DND-41 (cell line): Measurements from ENCODE around the gene SETBP1.

ENCODE experiments used
- ATAC-seq: fragments of 200-7000 bp; cut with Tn5 transposase; 3 replicates; pipeline ENCODE4 v1.9.1; 2021; ENCODE audit warnings: low read depth; ENCODE audit not compliant: insufficient read depth
- DNase-seq: peaks from one replicate; pipeline ENCODE4 v3.0.0-alpha.2; 2020
- H2AFZ ChIP-seq: 2 replicates; pipeline ENCODE4 v1.6.0; 2012; ENCODE audit warnings: low read depth, low read length
- H3K27ac ChIP-seq: 2 replicates; pipeline ENCODE4 v1.5.1; 2012; ENCODE audit warnings: low read length, inconsistent platforms
- H3K27me3 ChIP-seq: fragments of 200-600 bp; sonication (generic); 2 replicates; pipeline ENCODE4 v1.6.0; 2012; ENCODE audit warnings: low read length, mild to moderate bottlenecking, inconsistent platforms; ENCODE audit not compliant: insufficient read depth, poor library complexity
- H3K36me3 ChIP-seq: 2 replicates; pipeline ENCODE4 v1.5.1; 2012; ENCODE audit warnings: low read length, inconsistent platforms; ENCODE audit not compliant: insufficient read depth
- H3K4me1 ChIP-seq: 2 replicates; pipeline ENCODE4 v1.5.1; 2012; ENCODE audit warnings: mild to moderate bottlenecking, low read length; ENCODE audit not compliant: insufficient read depth
- H3K4me2 ChIP-seq: 2 replicates; pipeline ENCODE4 v1.6.0; 2012; ENCODE audit warnings: mild to moderate bottlenecking, moderate library complexity, low read length, inconsistent platforms; ENCODE audit not compliant: insufficient read depth
- H3K4me3 ChIP-seq, 2 experiments: fragments of 200-600 bp in 1 of 2; shearing (Covaris generic) in 1 of 2; 2 replicates each; pipeline ENCODE4 v1.5.1; 2012 to 2016; ENCODE audit warnings: inconsistent platforms in 2 of 2, low read length in 2 of 2, mild to moderate bottlenecking in 2 of 2, low read depth in 1 of 2, moderate library complexity in 1 of 2
- H3K79me2 ChIP-seq: 2 replicates; pipeline ENCODE4 v1.6.0; 2012; ENCODE audit warnings: low read length, inconsistent platforms; ENCODE audit not compliant: insufficient read depth
- H3K9ac ChIP-seq: 2 replicates; pipeline ENCODE4 v1.6.0; 2012; ENCODE audit warnings: low read depth, mild to moderate bottlenecking, inconsistent platforms, low read length, moderate library complexity
- H3K9me3 ChIP-seq: 2 replicates; pipeline ENCODE4 v1.5.1; 2012; ENCODE audit warnings: low read length, moderate library complexity, mild to moderate bottlenecking, inconsistent platforms; ENCODE audit not compliant: insufficient read depth, severe bottlenecking
- H4K20me1 ChIP-seq: 2 replicates; pipeline ENCODE4 v1.6.0; 2012; ENCODE audit warnings: low read length; ENCODE audit not compliant: insufficient read depth
- EZH2 ChIP-seq: IDR thresholded peaks from 3 replicates; pipeline ENCODE4 v1.6.1; 2012; ENCODE audit warnings: borderline replicate concordance, low read depth, mild to moderate bottlenecking, moderate library complexity, low read length, inconsistent platforms; ENCODE audit not compliant: severe bottlenecking
- TF ChIP-seq, protein P1 (sequence below): IDR thresholded peaks from 2 replicates; pipeline ENCODE4 v1.5.1; 2012; ENCODE audit warnings: borderline replicate concordance, low read length, moderate library complexity, mild to moderate bottlenecking; ENCODE audit not compliant: poor library complexity, severe bottlenecking; ENCODE audit errors: extremely low read depth

Gene SETBP1

GRCh38 chr18:44815108-44815507 lies 134.4 kb downstream of the SETBP1 start:
- Histone ChIP-seq H3K9me3 (no peaks in the 10 kb centered on the region), H3K27me3 (no peaks in the 10 kb centered on the region), H3K79me2 (no peaks in the 10 kb centered on the region), H3K27ac (no peak overlapping the region), H4K20me1 (no peaks in the 10 kb centered on the region), H3K4me1 (no peaks in the 10 kb centered on the region), H3K36me3 (no peaks in the 10 kb centered on the region), H3K4me2 (no peak overlapping the region), H2AFZ (no peak overlapping the region), H3K4me3 (no peak overlapping the region), H3K9ac (no peak overlapping the region)
- DNase-seq (no peak), ATAC-seq (no peak)
- TF ChIP-seq, protein P1, sequence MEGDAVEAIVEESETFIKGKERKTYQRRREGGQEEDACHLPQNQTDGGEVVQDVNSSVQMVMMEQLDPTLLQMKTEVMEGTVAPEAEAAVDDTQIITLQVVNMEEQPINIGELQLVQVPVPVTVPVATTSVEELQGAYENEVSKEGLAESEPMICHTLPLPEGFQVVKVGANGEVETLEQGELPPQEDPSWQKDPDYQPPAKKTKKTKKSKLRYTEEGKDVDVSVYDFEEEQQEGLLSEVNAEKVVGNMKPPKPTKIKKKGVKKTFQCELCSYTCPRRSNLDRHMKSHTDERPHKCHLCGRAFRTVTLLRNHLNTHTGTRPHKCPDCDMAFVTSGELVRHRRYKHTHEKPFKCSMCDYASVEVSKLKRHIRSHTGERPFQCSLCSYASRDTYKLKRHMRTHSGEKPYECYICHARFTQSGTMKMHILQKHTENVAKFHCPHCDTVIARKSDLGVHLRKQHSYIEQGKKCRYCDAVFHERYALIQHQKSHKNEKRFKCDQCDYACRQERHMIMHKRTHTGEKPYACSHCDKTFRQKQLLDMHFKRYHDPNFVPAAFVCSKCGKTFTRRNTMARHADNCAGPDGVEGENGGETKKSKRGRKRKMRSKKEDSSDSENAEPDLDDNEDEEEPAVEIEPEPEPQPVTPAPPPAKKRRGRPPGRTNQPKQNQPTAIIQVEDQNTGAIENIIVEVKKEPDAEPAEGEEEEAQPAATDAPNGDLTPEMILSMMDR = no peak
- TF ChIP-seq EZH2 = no peak

DNA sequence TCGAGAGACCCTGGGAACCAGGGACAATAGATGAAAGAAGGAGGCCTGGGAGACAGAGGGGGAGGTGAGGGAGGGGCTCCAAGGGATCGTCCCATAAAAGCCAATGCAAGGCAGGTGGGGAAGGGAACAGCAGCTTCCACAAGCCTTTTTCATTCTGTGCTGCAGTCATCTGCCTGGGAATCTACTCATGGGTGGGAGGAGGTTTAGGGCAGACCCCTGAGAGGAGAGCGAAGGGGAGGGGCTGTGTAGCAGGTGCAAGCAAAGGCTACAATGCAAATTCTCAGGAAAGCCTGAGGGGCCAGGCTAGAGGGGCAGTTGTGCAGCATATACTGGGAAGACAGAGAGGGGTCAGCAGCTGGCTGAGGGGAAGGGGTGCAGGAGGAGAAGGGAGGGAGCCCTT lies 135.4 kb downstream of the SETBP1 start:
- no peak overlapping the region for H3K4me3 ChIP-seq
- no peaks in the 10 kb centered on the region for H3K79me2 ChIP-seq
- DNase-seq (no peak), ATAC-seq (no peak)
- H3K4me1 ChIP-seq = no peaks in the 10 kb centered on the region
- H2AFZ ChIP-seq = no peak overlapping the region
- H3K9ac ChIP-seq = no peak overlapping the region
- no peak overlapping the region for H3K4me2 ChIP-seq
- no peaks in the 10 kb centered on the region for H3K9me3 ChIP-seq
- no peaks in the 10 kb centered on the region for H3K36me3 ChIP-seq
- TF ChIP-seq, protein P1 = no peak
- TF ChIP-seq EZH2 = no peak
- no peaks in the 10 kb centered on the region for H3K27me3 ChIP-seq
- no peaks in the 10 kb centered on the region for H4K20me1 ChIP-seq
- no peak overlapping the region for H3K27ac ChIP-seq

- TF ChIP-seq, protein P1 = no peak
- TF ChIP-seq EZH2 = no peak
- no peaks in the 10 kb centered on the region for H3K27me3 ChIP-seq
- ATAC-seq = no peak
- H3K9me3 ChIP-seq = no peaks in the 10 kb centered on the region
- no peaks in the 10 kb centered on the region for H4K20me1 ChIP-seq
- H3K36me3 ChIP-seq = no peaks in the 10 kb centered on the region
- no peak overlapping the region for H3K4me2 ChIP-seq
- H3K9ac ChIP-seq = no peak overlapping the region
- DNase-seq = no peak
- H3K79me2 ChIP-seq = no peaks in the 10 kb centered on the region
- H3K4me1 ChIP-seq = no peaks in the 10 kb centered on the region
- no peak overlapping the region for H2AFZ ChIP-seq
- H3K4me3 ChIP-seq = no peak overlapping the region
- no peak overlapping the region for H3K27ac ChIP-seq
These were observed 135.8 kb downstream of the SETBP1 start for GRCh38 chr18:44816477-44816876.

DNA sequence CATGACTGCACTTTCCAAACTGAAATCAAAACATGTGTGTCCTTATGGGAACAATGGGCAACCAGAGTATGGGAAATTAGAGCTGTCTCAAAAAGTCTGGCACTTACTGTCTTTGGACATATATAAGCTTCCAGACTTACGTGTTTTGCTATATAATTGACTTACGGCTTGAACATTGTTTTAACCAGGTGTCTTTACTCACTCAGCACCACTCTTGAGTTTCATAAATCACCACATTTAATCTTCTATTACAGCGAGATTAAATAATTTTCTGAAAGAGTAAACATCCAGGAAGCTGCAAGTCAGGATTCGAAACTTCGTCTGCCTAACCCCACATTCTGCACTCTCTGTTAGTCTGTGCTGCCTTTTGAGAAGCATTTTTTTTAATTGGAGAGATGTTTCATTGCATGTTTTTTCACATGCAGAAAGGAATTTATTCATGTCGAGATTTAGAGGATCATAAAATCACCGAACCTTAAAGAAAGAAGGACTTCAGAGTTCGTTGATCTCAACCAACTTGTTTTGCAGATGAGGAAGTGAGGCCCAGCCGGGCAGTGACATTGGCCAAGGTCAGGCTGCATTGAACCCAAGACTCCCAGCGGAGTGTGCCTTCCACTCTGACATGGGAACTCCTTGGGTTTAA lies 137.3 kb downstream of the SETBP1 start:
- H3K79me2 ChIP-seq = no peaks in the 10 kb centered on the region
- no peaks in the 10 kb centered on the region for H3K36me3 ChIP-seq
- H2AFZ ChIP-seq = no peak overlapping the region
- no peaks in the 10 kb centered on the region for H4K20me1 ChIP-seq
- H3K27me3 ChIP-seq = no peaks in the 10 kb centered on the region
- ATAC-seq (no peak), DNase-seq (no peak)
- no peaks in the 10 kb centered on the region for H3K4me1 ChIP-seq
- no peak overlapping the region for H3K4me3 ChIP-seq
- H3K4me2 ChIP-seq = no peak overlapping the region
- no peak overlapping the region for H3K27ac ChIP-seq
- no peaks in the 10 kb centered on the region for H3K9me3 ChIP-seq
- TF ChIP-seq, protein P1 = no peak
- TF ChIP-seq EZH2 = no peak
- H3K9ac ChIP-seq = no peak overlapping the region
